ENCODE data around the gene HFE. TPM values are rescaled to one million over a fixed set of nuclear protein-coding genes. Genes with fewer than 3 reads are reported as not detected.
"Not testable (repeated sequence)": the region's sequence is repeated elsewhere in the genome, so short reads cannot be mapped to it uniquely, and the experiment has no call there.

HFE gene
- total RNA-seq, 4 donors from 2014 or later: 1.2 to 8.4 (median 6.2) TPM

DNA sequence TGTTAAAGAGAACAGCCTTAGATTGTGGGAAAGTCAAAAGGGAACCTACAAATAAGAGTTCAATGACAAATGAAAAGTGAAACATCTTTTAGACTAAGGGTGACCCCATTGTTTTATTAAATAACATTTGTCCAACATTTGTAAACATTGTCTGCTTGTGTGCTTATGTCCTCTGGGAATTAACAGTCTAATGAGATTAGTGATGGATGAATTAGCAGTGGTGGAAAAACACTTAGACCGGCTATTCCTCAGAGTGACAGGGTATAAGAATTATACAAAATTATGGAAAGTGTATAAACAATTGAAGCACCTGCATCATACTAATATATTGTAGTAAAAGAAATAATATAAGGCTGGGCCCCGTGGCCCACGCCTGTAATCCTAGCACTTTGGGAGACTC is 29.3 kb upstream of the HFE start:
- Histone ChIP-seq H3K27me3 (no peaks in the 10 kb centered on the region), H3K27ac (peak overlapping the region in 1 of 2 donors; percentile 96), H3K36me3 (no peaks in the 10 kb centered on the region), H3K4me1 (no peaks in the 10 kb centered on the region), H3K9me3 (no peaks in the 10 kb centered on the region), H3K4me3 (no peak overlapping the region)
- intact Hi-C loops (cut with DNase I; ENCODE audit: low total_unique reads): no loop called here
- DNase-seq: no peak
- TF ChIP-seq, protein P1, sequence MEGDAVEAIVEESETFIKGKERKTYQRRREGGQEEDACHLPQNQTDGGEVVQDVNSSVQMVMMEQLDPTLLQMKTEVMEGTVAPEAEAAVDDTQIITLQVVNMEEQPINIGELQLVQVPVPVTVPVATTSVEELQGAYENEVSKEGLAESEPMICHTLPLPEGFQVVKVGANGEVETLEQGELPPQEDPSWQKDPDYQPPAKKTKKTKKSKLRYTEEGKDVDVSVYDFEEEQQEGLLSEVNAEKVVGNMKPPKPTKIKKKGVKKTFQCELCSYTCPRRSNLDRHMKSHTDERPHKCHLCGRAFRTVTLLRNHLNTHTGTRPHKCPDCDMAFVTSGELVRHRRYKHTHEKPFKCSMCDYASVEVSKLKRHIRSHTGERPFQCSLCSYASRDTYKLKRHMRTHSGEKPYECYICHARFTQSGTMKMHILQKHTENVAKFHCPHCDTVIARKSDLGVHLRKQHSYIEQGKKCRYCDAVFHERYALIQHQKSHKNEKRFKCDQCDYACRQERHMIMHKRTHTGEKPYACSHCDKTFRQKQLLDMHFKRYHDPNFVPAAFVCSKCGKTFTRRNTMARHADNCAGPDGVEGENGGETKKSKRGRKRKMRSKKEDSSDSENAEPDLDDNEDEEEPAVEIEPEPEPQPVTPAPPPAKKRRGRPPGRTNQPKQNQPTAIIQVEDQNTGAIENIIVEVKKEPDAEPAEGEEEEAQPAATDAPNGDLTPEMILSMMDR (IDR thresholded peaks at IDR 0.05): no peak
- TF ChIP-seq POLR2A (IDR thresholded peaks at IDR 0.05): no peak

DNA sequence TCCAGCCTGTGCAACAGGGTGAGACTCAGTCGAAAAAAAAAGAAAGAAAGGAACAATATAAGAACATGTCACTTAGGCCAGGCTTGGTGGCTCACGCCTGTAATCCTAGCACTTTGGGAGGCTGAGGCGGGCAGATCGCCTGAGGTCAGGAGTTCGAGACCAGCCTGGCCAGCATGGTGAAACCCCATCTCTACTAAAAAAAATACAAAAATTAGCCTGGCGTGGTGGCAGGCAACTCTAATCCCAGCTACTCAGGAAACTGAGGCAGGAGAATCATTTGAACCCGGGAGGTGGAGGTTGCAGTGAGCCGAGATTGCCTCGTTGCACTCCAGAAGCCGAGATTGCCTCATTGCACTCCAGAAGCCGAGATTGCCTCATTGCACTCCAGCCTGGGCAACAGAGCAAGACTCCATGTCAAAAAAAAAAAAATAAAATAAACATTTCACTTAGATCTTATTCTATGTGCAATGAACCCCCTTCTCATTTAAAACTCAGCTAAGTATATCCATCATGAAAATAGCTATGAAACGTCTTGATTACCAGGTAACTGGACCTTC is 28.7 kb upstream of the HFE start:
- H3K9me3 ChIP-seq; H3K27ac ChIP-seq; H3K4me1 ChIP-seq; H3K27me3 ChIP-seq; H3K4me3 ChIP-seq; intact Hi-C loops (cut with DNase I; ENCODE audit: low total_unique reads); H3K36me3 ChIP-seq; DNase-seq: not testable (repeated sequence)

DNA sequence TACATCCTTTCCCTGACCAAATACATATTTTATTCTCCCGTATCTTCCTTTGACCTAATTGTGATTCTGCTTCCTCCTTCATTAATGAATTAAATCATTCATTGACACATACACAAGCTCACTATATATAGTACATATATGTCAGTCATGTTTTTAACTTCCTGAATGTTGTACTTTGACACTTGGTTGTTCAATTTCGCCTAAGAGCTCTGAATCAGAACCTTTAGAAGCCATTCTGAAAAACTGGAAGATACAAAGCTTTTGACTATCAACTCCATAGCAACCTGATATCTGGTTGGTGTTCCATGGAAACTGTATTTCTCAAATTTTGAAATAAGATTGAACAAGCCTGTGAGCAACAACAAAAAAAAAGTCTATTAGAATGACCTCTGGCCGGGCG is 27.3 kb upstream of the HFE start:
- Histone ChIP-seq H3K4me3 (no peak overlapping the region), H3K27me3 (no peaks in the 10 kb centered on the region), H3K27ac (no peak overlapping the region), H3K9me3 (no peaks in the 10 kb centered on the region), H3K4me1 (no peaks in the 10 kb centered on the region), H3K36me3 (no peaks in the 10 kb centered on the region)
- TF ChIP-seq, protein P1 (IDR thresholded peaks at IDR 0.05): no peak
- no peak for TF ChIP-seq POLR2A (IDR thresholded peaks at IDR 0.05)
- DNase-seq: no peak
- intact Hi-C loops (cut with DNase I; ENCODE audit: low total_unique reads): loop anchor here (5.0 kb wide), 1 partner anchor 37 kb away; no protein-coding TSS in a partner anchor

DNA sequence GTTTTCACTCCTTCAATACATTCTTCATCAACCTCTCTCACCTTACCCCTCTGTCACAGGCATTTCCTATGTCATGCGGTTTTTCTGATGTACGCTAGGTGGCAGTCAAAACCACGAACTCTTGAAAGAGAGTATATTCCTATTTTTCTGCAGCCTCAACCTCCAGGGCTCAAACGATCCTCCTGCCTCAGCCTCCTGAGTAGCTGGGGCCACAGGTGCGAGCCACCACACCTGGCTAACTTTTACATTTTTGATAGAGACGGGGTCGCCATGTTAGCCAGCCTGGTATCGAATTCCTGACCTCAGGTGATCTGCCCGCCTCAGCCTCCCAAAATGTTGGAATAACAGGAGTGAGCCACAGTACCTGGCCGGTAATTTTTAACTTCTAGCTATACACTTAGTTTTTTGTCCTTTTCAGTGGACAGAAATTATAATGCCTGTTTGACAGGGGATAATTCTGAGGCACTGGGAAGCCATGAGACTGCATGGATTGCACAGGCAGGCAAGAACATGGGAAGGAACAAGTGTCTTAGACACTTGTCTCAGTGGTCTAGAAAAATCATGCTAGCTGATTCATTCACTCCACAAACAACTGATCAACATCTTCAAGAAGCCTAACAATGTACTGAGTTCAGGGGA is 22.5 kb upstream of the HFE start:
- TF ChIP-seq, protein P1 (IDR thresholded peaks at IDR 0.05): peak; percentile 73 to 78 (median 76)
- no peak for TF ChIP-seq POLR2A (IDR thresholded peaks at IDR 0.05)
- Histone ChIP-seq H3K4me1 (no peaks in the 10 kb centered on the region), H3K36me3 (no peaks in the 10 kb centered on the region), H3K9me3 (no peaks in the 10 kb centered on the region), H3K27me3 (no peaks in the 10 kb centered on the region), H3K27ac (no peak overlapping the region), H3K4me3 (no peak overlapping the region)
- intact Hi-C loops (cut with DNase I; ENCODE audit: low total_unique reads): loop anchor here (5.0 kb wide), 1 partner anchor 33 kb away; no protein-coding TSS in a partner anchor
- no peak for DNase-seq

DNA sequence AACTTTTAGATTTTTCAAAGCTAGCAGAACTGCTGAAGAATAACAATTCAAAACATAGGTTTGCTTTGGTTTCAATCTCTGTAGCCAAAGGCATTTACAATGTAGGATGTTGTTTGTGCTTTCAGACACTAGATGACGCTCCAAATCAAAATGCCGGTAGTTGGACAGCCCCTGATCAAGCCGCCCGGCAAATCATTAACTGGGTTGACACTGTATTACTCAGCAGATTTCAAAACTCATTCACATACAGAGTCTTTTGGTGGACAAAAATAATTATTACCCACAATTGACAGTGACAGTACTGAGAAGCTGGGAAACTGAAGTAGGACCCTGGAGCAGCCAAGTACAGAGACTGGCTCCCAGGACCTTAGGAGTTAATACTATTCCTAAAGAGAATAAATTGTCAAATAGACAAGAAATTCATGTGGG is 21.3 kb upstream of the HFE start:
- Histone ChIP-seq H3K4me3 (no peak overlapping the region), H3K27ac (peak overlapping the region in 1 of 2 donors; percentile 50), H3K4me1 (no peaks in the 10 kb centered on the region), H3K27me3 (no peaks in the 10 kb centered on the region), H3K36me3 (no peaks in the 10 kb centered on the region), H3K9me3 (no peaks in the 10 kb centered on the region)
- intact Hi-C loops (cut with DNase I; ENCODE audit: low total_unique reads): no loop called here
- TF ChIP-seq, protein P1 (IDR thresholded peaks at IDR 0.05): peak; percentile 81 to 87 (median 86)
- no peak for TF ChIP-seq POLR2A (IDR thresholded peaks at IDR 0.05)
- peak; percentile 48 to 69 for DNase-seq
